DMS153 treated with DMSO at 0.1 percent for 48 hours (cell line): ENCODE data around the gene NEUROD1.
"Not testable (repeated sequence)": the region's sequence is repeated elsewhere in the genome, so short reads cannot be mapped to it uniquely, and the experiment has no call there.

Source experiments
- DNase-seq: peaks from one replicate; lab custom pipeline; 2025; ENCODE audit not compliant: unreplicated experiment; lab: John Stamatoyannopoulos, UW

The NEUROD1 gene

DNA sequence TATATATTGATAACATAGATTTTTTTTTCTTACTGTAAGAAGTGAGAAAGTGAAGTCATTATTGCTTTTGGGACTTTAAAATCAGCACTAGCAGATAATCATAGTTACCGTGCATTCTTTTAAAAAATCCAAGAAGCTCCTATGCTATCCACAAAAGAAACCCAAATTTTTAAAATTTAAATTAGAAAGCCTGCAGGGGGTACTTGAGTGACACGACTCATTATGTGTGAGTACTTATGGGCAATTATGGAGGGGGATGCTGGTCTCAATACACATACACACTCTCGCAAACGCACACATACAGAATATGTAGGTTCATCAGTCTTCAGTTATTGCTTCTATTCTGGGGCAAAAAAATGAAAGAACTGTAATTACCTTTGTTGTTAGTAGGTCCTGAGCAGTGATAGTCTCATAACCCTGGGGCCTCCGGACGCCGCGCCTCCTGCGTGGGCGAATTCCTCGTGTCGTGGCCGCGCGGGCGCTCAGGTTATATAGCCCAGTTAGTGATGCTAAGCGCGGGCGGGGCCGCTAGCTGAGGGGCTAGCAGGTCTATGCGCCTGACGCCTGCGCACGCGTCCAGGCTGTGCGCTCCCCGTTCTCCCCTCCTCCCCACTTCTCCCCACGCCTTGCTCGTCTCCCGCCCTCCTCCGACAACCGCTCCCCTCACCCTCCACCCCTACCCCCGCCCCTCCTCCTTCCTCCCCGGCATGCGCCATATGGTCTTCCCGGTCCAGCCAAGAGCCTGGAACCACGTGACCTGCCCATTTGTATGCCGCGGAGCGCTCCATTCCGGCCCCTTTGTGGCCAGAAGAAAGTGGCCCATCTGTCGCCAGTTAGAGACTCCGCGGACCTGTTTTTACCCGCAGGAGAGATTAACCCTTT lies at the start of gene NEUROD1:
Gene NEUROD1, minus strand, starts transcription at position 463 of the 882 bp plus-strand sequence. CDS start 1,657 bp downstream, outside the sequence.
- DNase-seq = peak; percentile 79

DNA sequence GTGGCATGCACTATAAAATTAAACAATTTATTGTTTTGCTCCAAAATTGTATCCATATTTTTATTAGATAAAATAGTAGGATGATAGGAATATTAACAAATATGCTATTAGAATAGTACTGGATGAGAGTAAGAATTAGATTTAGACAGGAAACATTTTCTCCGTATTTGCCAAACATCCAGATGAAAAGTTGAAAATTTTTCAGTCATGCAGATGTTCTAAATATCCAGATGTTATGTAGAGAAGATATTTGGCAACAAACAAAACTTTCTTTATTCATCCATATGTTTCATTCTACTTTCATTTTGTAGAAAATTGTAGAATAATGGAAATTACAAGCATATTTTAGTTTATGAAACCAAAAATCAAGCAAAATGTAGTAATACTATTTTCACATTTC lies 45.2 kb upstream of the NEUROD1 start:
- DNase-seq = no peak

DNA sequence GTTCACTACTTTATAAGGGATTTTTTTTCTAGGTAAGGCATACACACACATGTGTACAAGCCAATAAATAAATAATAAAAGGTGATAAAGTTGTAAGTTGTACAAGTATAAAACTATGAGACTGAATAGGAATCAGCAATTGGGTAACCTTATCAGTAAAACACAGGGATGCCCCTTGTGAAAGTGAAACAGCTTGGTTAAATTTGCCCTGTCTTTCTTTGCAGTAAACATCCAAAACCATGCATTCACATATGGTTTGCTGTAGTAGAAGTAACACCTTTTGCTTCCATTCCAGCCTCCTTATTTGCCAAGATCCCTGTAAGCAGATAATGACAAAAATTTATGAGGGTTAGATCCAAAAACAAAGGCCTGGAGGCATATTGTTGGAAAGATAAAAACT lies 44.3 kb upstream of the NEUROD1 start:
- no peak for DNase-seq

DNA sequence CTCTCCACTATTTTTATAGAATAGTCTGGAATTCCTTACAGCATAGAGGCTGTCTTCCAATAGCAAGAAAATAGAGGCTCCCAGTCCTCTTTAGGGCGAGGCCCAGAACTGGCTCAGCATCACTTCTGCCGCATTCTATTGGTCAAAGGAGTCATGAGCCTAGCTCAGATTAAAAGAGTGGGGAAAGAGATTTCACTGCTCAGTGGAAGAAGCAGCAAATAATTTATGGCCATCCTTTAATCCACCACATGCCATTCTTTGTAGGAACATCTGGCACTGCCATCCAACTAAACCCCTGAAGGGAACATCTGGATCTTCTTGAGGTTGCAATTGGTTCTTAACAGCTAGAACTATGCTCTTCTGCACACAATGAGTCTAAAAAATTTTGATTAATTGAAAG lies 43.4 kb upstream of the NEUROD1 start:
- no peak for DNase-seq

DNA sequence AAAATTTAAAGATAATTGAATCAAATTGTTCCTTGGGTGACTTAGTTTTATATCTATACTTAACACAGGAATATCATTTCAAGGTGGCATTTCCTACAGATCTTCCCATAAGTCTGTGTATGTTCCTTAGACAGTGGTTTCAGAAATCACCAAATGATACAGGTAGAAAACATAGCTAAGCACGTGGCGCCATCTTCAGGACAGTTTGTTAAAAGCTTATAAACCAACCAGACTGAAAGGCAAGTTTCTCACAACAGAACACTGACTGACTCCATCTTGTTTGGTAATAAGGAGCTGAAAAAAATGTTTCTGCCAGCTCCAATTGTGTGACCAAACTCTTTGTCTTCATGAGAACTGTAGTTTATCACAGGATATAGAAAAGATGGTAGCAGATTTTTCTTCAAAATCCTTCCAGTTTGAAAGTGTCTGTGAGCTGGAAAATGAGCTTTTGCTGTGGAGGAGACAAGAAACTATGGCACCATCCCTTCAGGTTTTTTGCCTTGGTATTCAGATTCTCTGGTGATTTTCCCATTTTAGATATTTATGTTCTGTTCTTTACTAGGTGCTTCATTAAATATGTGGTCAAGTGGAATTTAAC lies 34.8 kb upstream of the NEUROD1 start:
- peak; percentile 78 for DNase-seq

DNA sequence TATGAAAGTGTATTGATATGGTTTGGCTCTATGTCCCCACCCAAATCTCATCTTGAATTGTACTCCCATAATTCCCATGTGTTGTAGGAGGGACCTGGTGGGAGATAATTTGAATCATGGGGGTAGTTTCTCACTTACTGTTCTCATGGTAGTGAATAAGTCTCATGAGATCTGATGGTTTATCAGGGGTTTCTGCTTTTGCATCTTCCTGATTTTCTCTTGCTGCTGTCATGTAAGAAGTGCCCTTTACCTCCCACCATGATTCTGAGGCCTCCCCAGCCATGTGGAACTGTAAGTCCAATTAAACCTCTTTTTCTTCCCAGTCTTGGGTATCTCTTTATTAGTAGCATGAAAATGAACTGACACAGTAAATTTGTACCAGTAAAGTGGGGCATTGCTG lies 30.7 kb upstream of the NEUROD1 start:
- not testable (repeated sequence) for DNase-seq

DNA sequence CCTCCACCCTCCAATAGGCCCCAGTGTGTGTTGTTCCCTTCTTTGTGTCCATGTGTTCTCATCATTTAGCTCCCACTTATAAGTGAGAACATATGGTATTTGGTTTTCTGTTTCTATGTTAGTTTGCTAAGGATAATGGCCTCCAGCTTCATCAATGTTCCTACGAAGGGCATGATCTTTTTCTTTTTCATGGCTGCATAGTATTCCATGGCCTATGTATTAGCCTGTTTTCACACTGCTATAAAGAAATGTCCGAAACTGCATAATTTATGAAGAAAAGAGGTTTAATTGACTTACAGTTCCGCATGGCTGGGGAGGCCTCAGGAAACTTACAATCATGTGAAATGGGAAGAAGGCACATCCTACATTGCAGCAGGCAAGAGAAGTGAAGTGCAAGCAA lies 22.2 kb upstream of the NEUROD1 start:
- not testable (repeated sequence) for DNase-seq

DNA sequence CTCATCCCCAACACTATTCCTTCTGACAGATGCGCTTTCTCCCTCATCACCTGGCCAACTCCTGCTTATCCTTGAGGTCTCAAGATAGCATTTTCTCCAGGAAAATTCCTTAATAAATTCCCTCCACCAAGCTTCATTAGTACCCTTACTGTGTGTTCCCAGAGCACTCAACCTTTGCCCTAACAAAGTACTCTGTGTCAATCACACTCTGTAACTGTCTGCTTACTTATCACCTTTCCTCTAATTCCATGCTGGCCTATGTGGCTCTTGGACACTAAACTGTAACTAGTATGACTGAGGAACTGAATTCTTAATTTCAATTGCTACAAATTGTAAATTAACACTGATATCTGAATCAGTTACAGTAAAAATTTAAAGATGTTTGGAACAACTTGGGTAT lies 17.9 kb upstream of the NEUROD1 start:
- DNase-seq = no peak

DNA sequence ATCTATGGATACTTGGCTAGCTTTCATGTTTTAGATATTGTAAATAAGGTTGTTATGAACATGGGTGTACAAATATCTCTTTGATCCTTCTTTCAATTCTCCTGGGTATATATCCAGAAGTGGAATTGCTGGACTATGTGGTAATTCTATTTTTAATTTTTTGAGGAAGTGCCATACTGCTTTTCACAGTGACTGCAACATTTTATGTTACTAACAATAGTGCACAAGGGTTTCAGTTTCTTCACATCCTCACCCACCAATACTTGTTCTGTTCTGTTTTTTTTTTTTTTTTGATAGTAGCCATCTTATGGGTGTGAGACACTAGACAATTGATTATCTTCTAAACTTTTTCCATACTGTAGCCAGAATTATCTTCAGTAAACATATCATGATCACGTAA lies 17.3 kb upstream of the NEUROD1 start:
- DNase-seq = no peak

DNA sequence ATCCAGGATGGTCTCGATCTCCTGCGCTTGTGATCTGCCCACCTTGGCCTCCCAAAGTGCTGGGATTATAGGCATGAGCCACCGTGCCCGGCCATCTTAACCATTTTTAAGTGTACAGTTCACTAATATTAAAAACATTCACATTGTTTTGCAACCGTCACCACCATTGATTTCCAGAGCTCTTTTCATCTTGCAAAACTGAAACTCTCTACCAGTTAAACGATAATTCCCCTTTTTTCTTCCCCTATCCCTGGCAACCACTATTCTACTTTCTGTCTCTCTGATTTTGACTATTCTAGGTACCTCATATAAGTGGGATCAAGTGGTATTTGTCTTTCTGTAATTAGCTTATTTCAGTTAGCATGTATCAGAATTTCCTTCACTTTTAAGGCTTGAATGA lies 16.8 kb upstream of the NEUROD1 start:
- no peak for DNase-seq

DNA sequence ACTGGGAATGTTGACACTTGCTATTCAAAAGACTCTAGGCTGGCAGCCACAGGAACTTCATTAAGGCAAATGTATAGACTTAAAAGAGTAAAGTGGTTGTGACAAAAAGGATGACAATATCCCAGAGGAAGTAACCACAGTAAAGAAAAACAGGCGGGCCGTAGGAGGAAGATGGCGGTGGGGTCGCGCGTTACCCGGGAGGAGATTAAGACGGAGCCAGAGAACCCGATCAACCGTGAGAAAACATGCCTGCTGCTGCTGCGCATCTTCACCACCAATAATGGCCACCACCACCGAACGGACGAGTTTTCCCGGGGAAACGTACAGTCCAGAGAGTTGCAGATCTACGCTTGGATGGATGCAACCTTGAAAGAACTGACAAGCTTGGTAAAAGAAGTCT lies 14.0 kb upstream of the NEUROD1 start:
- no peak for DNase-seq

DNA sequence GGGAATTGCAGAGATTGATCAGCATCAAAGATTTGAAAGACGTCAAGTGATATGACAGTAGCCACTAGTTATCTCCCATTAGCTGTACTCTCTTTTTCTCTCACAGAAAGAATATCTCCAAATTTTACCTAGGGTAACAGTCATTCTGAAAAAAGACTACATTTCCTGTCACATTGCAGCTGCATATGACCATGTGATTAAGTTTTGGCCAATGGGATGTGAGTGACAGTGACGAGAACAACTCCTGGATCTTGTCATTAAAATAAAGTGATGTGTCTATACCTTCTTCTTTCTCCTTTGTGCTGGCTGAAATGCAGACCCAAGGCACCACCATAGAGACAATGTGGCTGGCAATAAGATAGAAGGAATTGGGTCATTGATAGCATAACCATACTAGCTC lies 10.5 kb upstream of the NEUROD1 start:
- DNase-seq = no peak

DNA sequence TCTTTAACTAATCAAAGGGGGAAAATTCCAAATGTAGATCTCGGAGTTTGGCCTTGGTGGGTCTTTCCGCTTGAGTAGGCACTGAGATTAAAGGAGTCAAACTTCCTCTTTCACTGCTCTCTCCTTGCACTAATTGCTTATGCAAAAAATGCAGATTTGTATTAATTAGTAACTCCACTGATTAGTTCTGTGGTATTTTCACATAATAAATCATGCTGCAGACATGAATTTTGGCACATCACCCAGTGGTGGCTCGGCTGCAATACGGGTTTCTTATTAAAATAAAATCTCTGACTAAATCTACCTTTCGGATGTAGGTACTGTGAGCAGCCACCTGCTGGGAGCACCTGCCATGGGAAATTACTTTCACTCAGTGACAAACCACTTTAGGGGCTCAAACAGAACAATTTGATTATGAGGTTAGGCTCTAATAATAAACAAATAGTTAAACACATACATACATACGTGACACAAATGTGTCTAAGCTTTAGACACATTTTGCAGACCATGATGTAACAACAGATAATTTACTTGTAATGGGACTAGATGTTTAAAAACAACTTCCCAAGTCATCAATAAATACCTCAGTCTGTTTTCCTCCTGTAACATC lies 6.4 kb upstream of the NEUROD1 start:
- DNase-seq = no peak

DNA sequence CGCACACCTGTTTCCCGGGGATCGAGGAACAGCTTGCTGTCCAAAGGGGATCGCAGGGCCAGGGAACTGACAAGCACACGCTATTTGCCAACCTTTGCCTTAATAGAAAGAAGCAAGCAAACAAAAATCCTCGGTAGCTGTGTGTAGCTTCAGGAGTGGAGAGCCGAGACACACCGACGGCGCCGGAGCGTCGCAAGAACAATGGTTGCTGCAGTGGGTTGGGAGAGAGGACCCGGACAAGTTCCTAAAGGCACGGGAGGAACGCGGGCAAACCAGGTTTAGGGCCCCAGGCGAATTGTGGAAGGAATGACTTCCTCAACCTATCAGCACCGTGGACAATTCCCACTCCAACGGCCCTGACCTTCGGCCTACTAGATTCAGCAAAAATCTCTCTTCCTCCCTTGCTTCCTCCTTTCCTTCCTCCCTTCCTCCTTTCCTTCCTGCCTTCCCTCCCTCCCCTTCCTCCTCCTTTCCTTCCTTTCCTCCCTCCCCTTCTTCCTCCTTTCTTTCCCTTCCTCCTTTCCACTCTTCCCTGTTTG lies 4.9 kb upstream of the NEUROD1 start:
- peak; percentile 45 for DNase-seq

DNA sequence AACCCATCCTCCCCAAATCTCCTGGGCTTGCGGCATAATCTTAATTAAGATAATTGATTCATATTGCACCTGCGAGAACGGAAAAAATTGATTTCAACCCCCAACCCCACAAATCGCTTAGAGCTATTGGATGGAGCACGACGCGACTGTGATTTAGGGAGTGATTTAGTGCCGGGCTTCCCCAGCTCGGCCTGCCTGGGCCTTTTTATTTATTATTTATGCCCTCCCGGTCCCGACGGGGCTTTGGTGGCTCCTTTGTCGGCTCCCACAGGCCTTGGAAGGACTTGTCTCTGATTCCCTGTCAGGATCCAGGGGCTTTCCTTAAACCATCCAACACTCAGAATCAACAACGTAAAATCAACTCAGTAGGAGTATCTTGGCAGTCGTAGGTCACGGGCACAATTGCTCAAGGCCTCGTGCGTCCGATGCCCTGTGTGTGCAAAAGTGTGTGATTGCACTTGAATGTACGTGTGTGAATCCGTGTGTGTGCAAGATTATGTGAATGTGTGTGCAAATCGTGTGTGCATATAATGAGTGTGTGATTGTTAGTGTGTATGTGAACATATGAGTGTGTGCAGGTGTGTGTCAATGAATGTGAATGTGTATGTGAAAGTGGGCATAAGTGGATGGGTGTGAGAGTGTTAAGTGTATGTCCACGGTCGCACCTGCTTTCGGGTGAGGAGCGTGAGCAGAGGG lies 4.3 kb upstream of the NEUROD1 start:
- DNase-seq = no peak

DNA sequence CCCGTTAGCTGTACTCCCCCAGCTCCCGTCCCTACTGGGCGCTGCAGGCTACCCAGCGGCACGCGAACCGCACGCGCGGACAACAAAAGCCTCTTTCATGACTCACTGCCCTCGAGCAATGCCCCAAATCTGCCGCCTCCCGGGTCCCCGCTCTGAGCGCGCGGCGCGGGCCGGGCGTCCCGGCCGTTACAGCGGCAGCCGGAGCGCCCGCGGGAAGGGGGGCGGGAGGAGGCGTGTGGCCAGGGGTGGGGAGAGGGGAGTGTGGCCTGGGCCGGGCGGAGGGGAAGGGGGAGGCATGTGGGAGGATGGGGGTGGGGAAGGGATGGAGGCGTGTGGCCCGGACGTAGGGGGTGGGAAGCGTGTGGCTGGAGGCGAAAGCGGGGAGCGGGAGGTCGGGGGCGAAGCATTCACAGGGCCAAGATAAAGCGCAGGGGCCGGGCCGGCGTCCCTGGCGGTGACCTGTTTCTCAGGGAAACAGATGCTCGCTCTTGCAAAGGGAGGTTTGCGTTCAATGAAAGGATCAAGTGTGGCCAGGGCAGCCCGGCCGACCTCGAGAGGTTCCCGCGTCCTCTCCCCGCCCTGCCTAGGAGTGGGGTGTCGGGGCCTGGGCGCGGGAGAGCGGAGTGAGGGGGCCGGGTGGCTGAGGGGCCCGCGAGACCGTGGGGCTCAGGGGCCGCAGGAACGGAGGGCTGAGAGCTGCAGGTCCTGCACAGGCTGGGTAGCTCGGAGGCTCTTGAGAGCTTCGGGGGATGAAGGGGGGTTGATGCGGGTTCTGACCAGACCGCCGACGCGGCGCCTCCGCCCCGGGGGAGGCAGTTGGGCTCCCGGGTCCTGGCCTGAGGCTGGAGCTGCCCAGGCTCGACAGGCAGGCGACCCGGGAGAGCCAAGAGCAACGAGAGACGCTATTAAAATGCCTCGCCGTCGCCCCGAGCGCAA lies 3.5 kb upstream of the NEUROD1 start:
- no peak for DNase-seq

DNA sequence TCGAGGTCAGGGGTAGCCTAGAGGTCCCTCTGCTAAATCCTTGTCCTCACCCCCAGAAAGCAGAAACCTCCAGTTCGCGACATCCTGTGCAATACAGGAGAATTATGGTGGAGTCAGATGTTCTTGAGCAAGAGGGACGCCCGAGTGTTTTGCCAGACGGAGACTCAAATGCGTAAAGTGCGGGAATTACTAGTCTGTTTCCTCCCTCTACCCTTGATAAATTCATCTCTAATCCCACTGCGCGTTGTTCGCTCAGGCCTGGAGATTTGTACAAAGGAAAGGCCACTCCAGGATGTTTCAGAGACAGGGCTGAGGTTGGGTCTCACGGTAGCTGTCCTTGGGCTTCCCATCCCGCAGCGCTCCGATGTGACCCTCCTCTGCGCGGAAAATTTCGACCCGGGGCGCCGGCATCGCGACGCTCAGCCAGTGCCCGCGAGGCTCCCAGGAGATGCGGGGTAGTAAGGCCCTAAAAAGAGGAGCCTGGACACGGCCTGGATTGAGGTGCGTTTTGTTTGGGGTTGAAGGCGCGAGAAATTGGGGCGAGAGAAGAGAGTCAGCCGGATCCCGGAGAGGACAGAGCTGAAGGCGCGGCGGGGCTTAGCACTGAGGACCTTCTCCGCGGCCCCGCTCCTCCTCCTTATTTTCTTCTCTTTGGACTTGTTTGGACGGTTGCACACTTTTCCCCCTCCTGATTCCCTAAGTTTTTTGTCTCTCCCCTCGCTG lies 2.6 kb upstream of the NEUROD1 start:
- no peak for DNase-seq

DNA sequence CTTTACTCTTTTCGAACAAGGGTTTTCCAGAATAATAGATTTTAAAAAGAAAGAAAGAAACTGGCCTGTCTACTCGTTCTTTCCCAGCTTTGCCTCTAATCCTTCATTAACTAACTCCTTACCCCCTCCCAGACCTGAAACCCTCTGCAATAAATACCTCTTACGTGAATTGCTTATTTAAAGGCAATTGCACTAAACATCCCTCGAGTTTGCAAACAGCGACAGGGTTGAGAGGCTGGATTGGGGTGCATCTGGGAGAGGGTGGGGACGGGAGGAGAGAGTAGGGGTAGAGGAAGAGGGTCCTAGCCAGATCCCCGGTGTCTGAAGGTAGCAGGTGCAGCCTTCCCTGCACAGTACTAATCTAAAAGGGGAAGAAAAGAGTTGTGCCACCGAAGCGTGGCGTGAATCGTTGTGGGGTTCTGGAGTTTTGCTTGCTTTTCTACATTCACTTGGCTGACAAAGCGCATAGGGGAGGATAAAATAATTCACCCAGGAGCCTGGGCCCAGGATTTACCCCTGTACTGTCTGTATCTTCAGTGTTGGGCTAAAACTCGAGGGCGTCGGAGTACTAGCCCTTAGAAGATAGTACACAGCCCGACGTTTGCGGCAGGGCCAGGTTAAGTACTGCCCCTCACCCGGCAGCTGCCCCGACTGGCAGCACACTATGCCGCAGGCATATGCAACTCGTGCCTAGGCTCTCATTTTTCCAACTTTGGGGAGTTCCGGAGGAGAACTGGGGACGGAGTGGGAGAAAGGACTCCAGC lies 1.9 kb upstream of the NEUROD1 start:
- no peak for DNase-seq
